Fibroblast of skin of right quadriceps (primary cell): ENCODE data around the gene OR9Q1.
"Not testable (repeated sequence)": the region's sequence is repeated elsewhere in the genome, so short reads cannot be mapped to it uniquely, and the experiment has no call there.

ENCODE experiments used
- DNase-seq: peaks from one replicate; pipeline ENCODE4 v3.0.0-alpha.2; 2013

Gene OR9Q1

GRCh38 chr11:58023435-58023931 is at the start of gene OR9Q1:
OR9Q1 (plus strand) TSS chr11:58023881; CDS start chr11:58179445, 155,564 bp downstream.
- DNase-seq = no peak

GRCh38 chr11:57974132-57974531 is 49.5 kb upstream of the OR9Q1 start:
- DNase-seq = no peak

GRCh38 chr11:57974848-57975601 is 48.7 kb upstream of the OR9Q1 start:
- DNase-seq = no peak

- no peak for DNase-seq
Measured at GRCh38 chr11:57977709-57978108, 46.0 kb upstream of the OR9Q1 start.

GRCh38 chr11:57978686-57979531 is 44.8 kb upstream of the OR9Q1 start:
- no peak for DNase-seq

- DNase-seq = no peak
Measured at GRCh38 chr11:57979532-57980079, 44.1 kb upstream of the OR9Q1 start.

GRCh38 chr11:57980201-57980600 is 43.5 kb upstream of the OR9Q1 start:
- no peak for DNase-seq

GRCh38 chr11:57981536-57981935 is 42.1 kb upstream of the OR9Q1 start:
- no peak for DNase-seq

GRCh38 chr11:57982776-57983175 is 40.9 kb upstream of the OR9Q1 start:
- DNase-seq = no peak

- no peak for DNase-seq
Measured at GRCh38 chr11:57983191-57983590, 40.5 kb upstream of the OR9Q1 start.

GRCh38 chr11:57999523-57999922 is 24.2 kb upstream of the OR9Q1 start:
- DNase-seq = not testable (repeated sequence)

- DNase-seq = not testable (repeated sequence)
Measured at GRCh38 chr11:58000021-58000420, 23.7 kb upstream of the OR9Q1 start.

- no peak for DNase-seq
Measured at GRCh38 chr11:58000699-58001098, 23.0 kb upstream of the OR9Q1 start.

- DNase-seq = no peak
Measured at GRCh38 chr11:58003036-58003435, 20.6 kb upstream of the OR9Q1 start.

GRCh38 chr11:58003591-58003990 is 20.1 kb upstream of the OR9Q1 start:
- DNase-seq = no peak

GRCh38 chr11:58004664-58005063 is 19.0 kb upstream of the OR9Q1 start:
- no peak for DNase-seq

- DNase-seq = no peak
Measured at GRCh38 chr11:58006940-58007339, 16.7 kb upstream of the OR9Q1 start.

GRCh38 chr11:58011771-58012170 is 11.9 kb upstream of the OR9Q1 start:
- DNase-seq = no peak

- DNase-seq = peak; percentile 46
Measured at GRCh38 chr11:58024601-58025091, 965 bp downstream of the OR9Q1 start.

GRCh38 chr11:58027341-58027740 is 3.7 kb downstream of the OR9Q1 start:
- DNase-seq = peak; percentile 17

GRCh38 chr11:58028687-58029411 is 5.2 kb downstream of the OR9Q1 start:
- DNase-seq = no peak

- no peak for DNase-seq
Measured at GRCh38 chr11:58030653-58031052, 7.0 kb downstream of the OR9Q1 start, which contains the start of gene OR6Q1. OR6Q1 (plus strand) TSS chr11:58030953; CDS start chr11:58030953, 0 bp downstream.

- DNase-seq = no peak
Measured at GRCh38 chr11:58034471-58034870, 10.8 kb downstream of the OR9Q1 start.
